Heart right ventricle (tissue), 16 donors: Measurements from ENCODE around the gene PACS1. TPM values are rescaled to one million over a fixed set of nuclear protein-coding genes. Genes with fewer than 3 reads are reported as not detected.
A peak's percentile ranks its signal among the peaks of the same experiment; 100 is the strongest.

ENCODE experiments used
- ATAC-seq, 8 donors: fragments of 200-7000 bp; cut with Tn5 transposase; one replicate each; pipeline ENCODE4 v1.9.1; 2020; ENCODE audit warnings: mild to moderate bottlenecking in 8 of 8, moderate library complexity in 8 of 8, moderate number of reproducible peaks in 1 of 8
- DNase-seq, 2 donors: peaks; one replicate each; pipeline ENCODE4 v3.0.0-alpha.2; 2020
- H3K27ac ChIP-seq, 10 donors: fragments of 200-600 bp; sonication (generic) in 2 of 10; one replicate each; pipeline versions ENCODE4 v1.5.0 to v1.8.0; 2020 to 2022; ENCODE audit warnings: mild to moderate bottlenecking in 3 of 10
- H3K27me3 ChIP-seq, 7 donors: fragments of 200-600 bp; one replicate each; pipeline ENCODE4 v1.8.0; 2021 to 2022; ENCODE audit warnings: mild to moderate bottlenecking in 2 of 7
- H3K36me3 ChIP-seq, 9 donors: fragments of 200-600 bp; sonication (generic) in 1 of 9; one replicate each; pipeline versions ENCODE4 v1.5.0 to v1.8.0; 2020 to 2022; ENCODE audit warnings: mild to moderate bottlenecking in 2 of 9
- H3K4me1 ChIP-seq, 9 donors: fragments of 200-600 bp; sonication (generic) in 1 of 9; one replicate each; pipeline versions ENCODE4 v1.5.0 to v1.8.0; 2020 to 2022; ENCODE audit warnings: mild to moderate bottlenecking in 4 of 9
- H3K4me3 ChIP-seq, 10 donors: fragments of 200-600 bp; sonication (generic) in 2 of 10; one replicate each; pipeline versions ENCODE4 v1.5.0 to v1.8.0; 2020 to 2022; ENCODE audit warnings: mild to moderate bottlenecking in 7 of 10, moderate library complexity in 2 of 10
- H3K9me3 ChIP-seq, 11 donors: fragments of 200-600 bp in 10 of 11; sonication (generic) in 2 of 11; one replicate each; pipeline versions ENCODE4 v1.5.0 to v1.8.0; 2013 to 2022; ENCODE audit warnings: mild to moderate bottlenecking in 2 of 11, control low read depth in 1 of 11, moderate library complexity in 1 of 11
- WGBS, 2 donors: extraction: QIAGEN DNeasy Blood & Tissue Kit; methylation state at CpG; one replicate each; pipeline ENCODE4 v1.1.7; 2013; ENCODE audit warnings: inconsistent platforms in 1 of 2; 5-methylcytosine and 5-hydroxymethylcytosine counted together
- intact Hi-C, 10 donors: fragments of 100-400 bp; cut with DNase I; formaldehyde crosslinking; loops; one replicate each; pipeline versions ENCODE4 v1.11.1 to v1.14.2; 2022
- polyA plus RNA-seq, 2 donors: library from polyadenylated mRNA; stranded (reverse); fragments of 200-250 nt; gene quantifications; one replicate each; pipeline ENCODE4 v1.2.3, GENCODE V29; 2013
- total RNA-seq, 10 donors: library from RNA; stranded (reverse); fragmentation: NEBNext Ultra II Directional in 3 of 10; extraction: Animal tissue kit (Norgen Biotek cat#: 25700) in 3 of 10; gene quantifications; one replicate each; pipeline versions ENCODE4 v1.2.1 to v1.2.4, GENCODE V29; 2021 to 2023
- TF ChIP-seq, protein P1 (sequence below), 9 donors: fragments of 200-600 bp; sonication (generic) in 2 of 9; IDR thresholded peaks; one replicate each; pipeline versions ENCODE4 v1.5.0 to v1.8.0; 2021 to 2022; ENCODE audit warnings: antibody characterized with exemption in 9 of 9, mild to moderate bottlenecking in 5 of 9, moderate library complexity in 1 of 9
- donor health status: Arrhythmogenic right ventricular cardiomyopathy.
- donor health status: ischemic (EF 13 %, LVEDD 7.1; RV severe dilation, severe dysfunction).
- donor health status: healthy with polysubstance abuse.
- donor health status: DM: no; HTN: yes; CAD: no.
- donor health status: DM: no; HTN: no; CAD: no.
- donor health status: ischemic (EF 25% LVEDD 6.9; RV normal size, moderate dysfunction).
- donor health status: ischemic (EF 25% LVEDD 5.7; RV mildly dilated, moderate dysfunction).
- donor health status: healthy.
- donor health status: DM: yes; HTN: yes; CAD: no.
- donor health status: Ischemic cardiomyopathy.
- donor health status: ischemic (EF 35%, LVEDD 5.7; RV mildly dilated, moderate dysfunction).
- donor health status: nonischemic (EF 11% LVEDD 7.7; RV severe dilation, severe dysfunction).
- donor health status: DM: yes; HTN: yes; CAD: no.
- donor health status: PGD.
- donor health status: ischemic (EF 29% LVEDD 5.4; RV normal size, mild dysfunction).
- donor health status: nonischemic (EF 23%, LVEDD 6.1; RV moderate dilation, normal function).

Gene PACS1
- total and polyA plus RNA-seq, 12 donors = 24.1 to 121 (median 69.7) TPM

GRCh38 chr11:66278363-66279091 lies 208.5 kb downstream of the PACS1 start:
- Histone ChIP-seq H3K27me3 (peaks cover 0 to 6% (median 0%) of the 10 kb centered on the region in 7 donors), H3K4me1 (peaks cover 5 to 32% (median 18%) of the 10 kb centered on the region in 9 donors), H3K27ac (no peak overlapping the region), H3K9me3 (no peaks in the 10 kb centered on the region), H3K36me3 (peaks cover 0 to 35% (median 25%) of the 10 kb centered on the region in 9 donors), H3K4me3 (peak overlapping the region in 2 of 10 donors; percentile 21 to 29)
- intact Hi-C loops = no loop called here
- 1 to 3% methylated on average over 24 to 45 of the region's 45 CpGs for WGBS, 2 donors
- no peak for DNase-seq
- ATAC-seq = no peak
- TF ChIP-seq, protein P1, sequence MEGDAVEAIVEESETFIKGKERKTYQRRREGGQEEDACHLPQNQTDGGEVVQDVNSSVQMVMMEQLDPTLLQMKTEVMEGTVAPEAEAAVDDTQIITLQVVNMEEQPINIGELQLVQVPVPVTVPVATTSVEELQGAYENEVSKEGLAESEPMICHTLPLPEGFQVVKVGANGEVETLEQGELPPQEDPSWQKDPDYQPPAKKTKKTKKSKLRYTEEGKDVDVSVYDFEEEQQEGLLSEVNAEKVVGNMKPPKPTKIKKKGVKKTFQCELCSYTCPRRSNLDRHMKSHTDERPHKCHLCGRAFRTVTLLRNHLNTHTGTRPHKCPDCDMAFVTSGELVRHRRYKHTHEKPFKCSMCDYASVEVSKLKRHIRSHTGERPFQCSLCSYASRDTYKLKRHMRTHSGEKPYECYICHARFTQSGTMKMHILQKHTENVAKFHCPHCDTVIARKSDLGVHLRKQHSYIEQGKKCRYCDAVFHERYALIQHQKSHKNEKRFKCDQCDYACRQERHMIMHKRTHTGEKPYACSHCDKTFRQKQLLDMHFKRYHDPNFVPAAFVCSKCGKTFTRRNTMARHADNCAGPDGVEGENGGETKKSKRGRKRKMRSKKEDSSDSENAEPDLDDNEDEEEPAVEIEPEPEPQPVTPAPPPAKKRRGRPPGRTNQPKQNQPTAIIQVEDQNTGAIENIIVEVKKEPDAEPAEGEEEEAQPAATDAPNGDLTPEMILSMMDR (IDR thresholded peaks at IDR 0.05) = no peak

GRCh38 chr11:66279092-66279734 lies 209.1 kb downstream of the PACS1 start:
- Histone ChIP-seq H3K4me3 (no peak overlapping the region), H3K27ac (no peak overlapping the region), H3K36me3 (peaks cover 0 to 31% (median 18%) of the 10 kb centered on the region in 9 donors), H3K4me1 (peaks cover 5 to 30% (median 18%) of the 10 kb centered on the region in 9 donors), H3K9me3 (no peaks in the 10 kb centered on the region), H3K27me3 (peaks cover 0 to 6% (median 0%) of the 10 kb centered on the region in 7 donors)
- TF ChIP-seq, protein P1 (IDR thresholded peaks at IDR 0.05) = no peak
- ATAC-seq (no peak), DNase-seq (no peak)
- 53 to 62% methylated on average over 15 of the region's 15 CpGs for WGBS, 2 donors
- intact Hi-C loops = no loop called here

- WGBS, 2 donors = 70 to 71% methylated on average over 14 of the region's 14 CpGs
- intact Hi-C loops = loop anchor here in 3 of 10 donors (5.0 to 10.0 kb wide), 2 partner anchors 56 to 58 kb away; no protein-coding TSS in a partner anchor
- no peak for ATAC-seq
- Histone ChIP-seq H3K4me1 (peaks cover 5 to 37% (median 23%) of the 10 kb centered on the region in 9 donors), H3K27me3 (peaks cover 0 to 6% (median 0%) of the 10 kb centered on the region in 7 donors), H3K9me3 (no peaks in the 10 kb centered on the region), H3K4me3 (no peak overlapping the region), H3K27ac (no peak overlapping the region), H3K36me3 (peaks cover 0 to 30% (median 8%) of the 10 kb centered on the region in 9 donors)
- no peak for DNase-seq
- TF ChIP-seq, protein P1 (IDR thresholded peaks at IDR 0.05) = no peak
Observed at GRCh38 chr11:66280428-66280827, 210.4 kb downstream of the PACS1 start.

GRCh38 chr11:66281001-66281400 lies 210.9 kb downstream of the PACS1 start:
- Histone ChIP-seq H3K4me3 (no peak overlapping the region), H3K27ac (no peak overlapping the region), H3K9me3 (no peaks in the 10 kb centered on the region), H3K36me3 (peaks cover 0 to 24% (median 2%) of the 10 kb centered on the region in 9 donors), H3K4me1 (peaks cover 5 to 43% (median 25%) of the 10 kb centered on the region in 9 donors), H3K27me3 (peaks cover 0 to 6% (median 0%) of the 10 kb centered on the region in 7 donors)
- DNase-seq = no peak
- TF ChIP-seq, protein P1 (IDR thresholded peaks at IDR 0.05) = no peak
- ATAC-seq = no peak
- intact Hi-C loops = loop anchor here in 3 of 10 donors (5.0 to 10.0 kb wide), 2 partner anchors 56 to 59 kb away; no protein-coding TSS in a partner anchor
- WGBS, 2 donors = 84 to 85% methylated on average over 6 of the region's 6 CpGs
